HepG2 (cell line): ENCODE results near the gene RBM15B. TPM values are rescaled to one million over a fixed set of nuclear protein-coding genes. Genes with fewer than 3 reads are reported as not detected.

ENCODE experiments used
- ATAC-seq: fragments of 200-7000 bp; cut with Tn5 transposase; 3 replicates; pipeline ENCODE4 v1.9.1; 2020; ENCODE audit warnings: mild to moderate bottlenecking, moderate library complexity
- BruUV-seq: library from RNA; stranded (reverse); fragments of 400-500 nt; replicated peaks from 2 replicates; lab custom pipeline; 2021; lab: Mats Ljungman, UMichigan
- CTCF ChIA-PET: fragments of 300-600 bp; formaldehyde crosslinking; extraction: SDS; loops from one replicate; lab custom pipeline; 2021; ENCODE audit warnings: low total read pairs, inconsistent platforms, low intra/inter-chr PET ratio; lab: Yijun Ruan, JAX
- POLR2A ChIA-PET: fragments of 350-600 bp; sonication (Branson Sonifier 250); formaldehyde crosslinking; loops from one replicate; lab custom pipeline; 2020; ENCODE audit warnings: antibody characterized with exemption, inconsistent platforms; lab: Yijun Ruan, JAX
- DNase-seq: peaks from one replicate; pipeline ENCODE4 v3.0.0-alpha.2; 2015; ENCODE audit warnings: low spot score
- FAIRE-seq: peaks from 3 replicates; lab custom pipeline; 2011; peaks lifted over from hg19 to GRCh38; lab: Jason Lieb, UNC
- H2AFZ ChIP-seq: one replicate; pipeline ENCODE4 v1.6.1; 2011; ENCODE audit warnings: low read length, inconsistent platforms
- H3K27ac ChIP-seq: fragments of 300-600 bp; 3 replicates; pipeline ENCODE4 v1.8.0; 2011; ENCODE audit warnings: mixed run types, mild to moderate bottlenecking, mixed read lengths, low read length, inconsistent platforms; ENCODE audit not compliant: insufficient read depth; ENCODE audit errors: extremely low read length
- H3K27me3 ChIP-seq, 2 experiments: fragments of 200-600 bp in 1 of 2; 2 replicates in 1 of 2; 3 replicates in 1 of 2; pipeline versions ENCODE4 v1.6.0 to v1.8.0; 2011; ENCODE audit warnings: low read length in 2 of 2, mild to moderate bottlenecking in 2 of 2, moderate library complexity in 2 of 2, inconsistent platforms in 1 of 2; ENCODE audit not compliant: insufficient read depth in 2 of 2, control insufficient read depth in 1 of 2
- H3K36me3 ChIP-seq, 2 experiments: fragments of 200-600 bp in 1 of 2; replicated peaks in 1 of 2; 2 replicates in 1 of 2; 3 replicates in 1 of 2; pipeline versions ENCODE4 v1.5.1 to v1.8.0; 2011; ENCODE audit warnings: low read length in 2 of 2, inconsistent platforms in 1 of 2; ENCODE audit not compliant: insufficient read depth in 2 of 2, control insufficient read depth in 1 of 2
- H3K4me1 ChIP-seq: 2 replicates; pipeline ENCODE4 v1.5.1; 2012; ENCODE audit warnings: low read length, inconsistent platforms; ENCODE audit not compliant: insufficient read depth
- H3K4me2 ChIP-seq: 2 replicates; pipeline ENCODE4 v1.6.0; 2011; ENCODE audit warnings: low read depth, low read length, inconsistent platforms
- H3K4me3 ChIP-seq, 3 experiments: fragments of 200-600 bp in 1 of 3; sonication (generic), shearing (Covaris generic) in 1 of 3; replicated peaks in 1 of 3; 2 replicates each; pipeline ENCODE4 v1.5.1; 2011 to 2016; ENCODE audit warnings: low read length in 3 of 3, inconsistent platforms in 2 of 3, low read depth in 2 of 3, mild to moderate bottlenecking in 2 of 3, control low read depth in 1 of 3, mixed read lengths in 1 of 3; ENCODE audit not compliant: insufficient read depth in 1 of 3
- H3K79me2 ChIP-seq: one replicate; pipeline ENCODE4 v1.6.1; 2011; ENCODE audit warnings: low read length, inconsistent platforms; ENCODE audit not compliant: insufficient read depth
- H3K9ac ChIP-seq: 2 replicates; pipeline ENCODE4 v1.6.0; 2011; ENCODE audit warnings: mild to moderate bottlenecking, low read depth, low read length, inconsistent platforms; ENCODE audit not compliant: insufficient read depth
- H3K9me3 ChIP-seq: 2 replicates; pipeline ENCODE4 v1.5.1; 2012; ENCODE audit warnings: mild to moderate bottlenecking, low read length
- H4K20me1 ChIP-seq: 2 replicates; pipeline ENCODE4 v1.6.0; 2011; ENCODE audit warnings: inconsistent platforms, mild to moderate bottlenecking, low read length, moderate library complexity; ENCODE audit not compliant: insufficient read depth
- CCAR2 ChIP-seq: fragments of 200-400 bp; formaldehyde crosslinking; optimal IDR thresholded peaks from 2 replicates; pipeline ENCODE3; 2018; ENCODE audit warnings: low read depth, mild to moderate bottlenecking, low read length, moderate library complexity
- MLLT10 ChIP-seq: sonication (generic); formaldehyde crosslinking; IDR thresholded peaks from 2 replicates; pipeline ENCODE4 v1.4.0; 2020; ENCODE audit warnings: missing genetic modification reagents
- RAD21 ChIP-seq: fragments of 450-650 bp; formaldehyde crosslinking; IDR thresholded peaks from 2 replicates; pipeline ENCODE4 v1.5.0; 2020; ENCODE audit warnings: mild to moderate bottlenecking
- RBAK ChIP-seq: sonication (generic); formaldehyde crosslinking; IDR thresholded peaks from 2 replicates; pipeline ENCODE4 v1.5.1; 2020; ENCODE audit warnings: mild to moderate bottlenecking, missing genetic modification reagents
- RFXANK ChIP-seq: IDR thresholded peaks from 2 replicates; pipeline ENCODE4 v1.6.1; 2016
- RNF2 ChIP-seq: fragments of 450-650 bp; conservative IDR thresholded peaks from 2 replicates; pipeline ENCODE4 v1.6.1; 2016; ENCODE audit warnings: low read depth
- SP5 ChIP-seq: IDR thresholded peaks from 2 replicates; pipeline ENCODE4 v1.6.1; 2016; ENCODE audit warnings: low read depth, borderline replicate concordance
- SYNCRIP ChIP-seq: fragments of 200-400 bp; formaldehyde crosslinking; IDR thresholded peaks from 2 replicates; pipeline ENCODE4 v1.6.1; 2018; ENCODE audit warnings: mild to moderate bottlenecking, low read depth, low read length; ENCODE audit not compliant: insufficient read depth
- ZNF572 ChIP-seq: sonication (generic); formaldehyde crosslinking; IDR thresholded peaks from 2 replicates; pipeline ENCODE4 v1.5.1; 2020; ENCODE audit warnings: mild to moderate bottlenecking, missing genetic modification reagents
- ZNF629 ChIP-seq: sonication (generic); formaldehyde crosslinking; conservative IDR thresholded peaks from 2 replicates; pipeline ENCODE4 v1.5.0; 2020; ENCODE audit warnings: missing genetic modification reagents
- ZSCAN12 ChIP-seq: sonication (generic); formaldehyde crosslinking; IDR thresholded peaks from 2 replicates; pipeline ENCODE4 v1.9.0; 2021; ENCODE audit warnings: mild to moderate bottlenecking, missing genetic modification reagents
- in situ Hi-C: cut with HindIII; loops from 2 replicates; pipeline ENCODE4 v1.10.0; 2017; ENCODE audit warnings: low pct_unique_long_range_greater_than_20kb; ENCODE audit not compliant: extremely low pct_ligation_motif_present
- intact Hi-C: fragments of 100-400 bp; cut with micrococcal nuclease; formaldehyde crosslinking; loops from one replicate; pipeline ENCODE4 v1.10.0; 2022; ENCODE audit not compliant: unreplicated experiment
- polyA plus RNA-seq, 8 experiments: library from polyadenylated mRNA; depleted of rRNA in 3 of 8; stranded (reverse) in 7 of 8; unstranded in 1 of 8; fragments of >200 nt; fragmentation: Illumina TruSeq in 4 of 8; extraction: Trizol in 4 of 8; gene quantifications; 2 replicates each; pipeline versions ENCODE4 v1.2.1 to v1.2.3, GENCODE V29; 2011 to 2016; ENCODE audit warnings: low read depth in 4 of 8, missing spikeins in 1 of 8, mixed read lengths in 1 of 8; ENCODE audit not compliant: insufficient read depth in 1 of 8
- total RNA-seq, 5 experiments: library from RNA; depleted of rRNA; stranded (reverse); fragments of >200 nt; fragmentation: Illumina TruSeq; extraction: Trizol; gene quantifications; 2 replicates each; pipeline ENCODE4 v1.2.3, GENCODE V29; 2016; ENCODE audit warnings: low read depth in 1 of 5
- TF ChIP-seq, protein P1 (sequence below): sonication (generic); IDR thresholded peaks from 2 replicates; pipeline ENCODE4 v1.6.1; 2016; ENCODE audit warnings: low read depth, borderline replicate concordance
- TF ChIP-seq, protein P2 (sequence below): sonication (generic); formaldehyde crosslinking; IDR thresholded peaks from 2 replicates; pipeline ENCODE4 v1.5.0; 2020; ENCODE audit warnings: mild to moderate bottlenecking, low read depth, missing genetic modification reagents, borderline replicate concordance
- TF ChIP-seq, protein P3 (sequence below): sonication (generic); formaldehyde crosslinking; IDR thresholded peaks from 2 replicates; pipeline ENCODE4 v1.4.0; 2020; ENCODE audit warnings: mild to moderate bottlenecking, missing genetic modification reagents
- TF ChIP-seq, protein P4 (sequence below): sonication (generic); formaldehyde crosslinking; IDR thresholded peaks from 2 replicates; pipeline ENCODE4 v1.5.0; 2020; ENCODE audit warnings: missing genetic modification reagents
- TF ChIP-seq, protein P5 (sequence below): sonication (generic); formaldehyde crosslinking; IDR thresholded peaks from 2 replicates; pipeline ENCODE4 v1.4.0; 2020; ENCODE audit warnings: missing genetic modification reagents
- TF ChIP-seq, protein P6 (sequence below): sonication (generic); formaldehyde crosslinking; conservative IDR thresholded peaks from 2 replicates; pipeline ENCODE4 v1.8.0; 2022; ENCODE audit warnings: missing genetic modification reagents

RBM15B gene
- total and polyA plus RNA-seq, 2 of the 13 experiments (the other 11 are each of a cell fraction or from before 2014, with no cell fraction given): 8.2 to 19.3 TPM

DNA sequence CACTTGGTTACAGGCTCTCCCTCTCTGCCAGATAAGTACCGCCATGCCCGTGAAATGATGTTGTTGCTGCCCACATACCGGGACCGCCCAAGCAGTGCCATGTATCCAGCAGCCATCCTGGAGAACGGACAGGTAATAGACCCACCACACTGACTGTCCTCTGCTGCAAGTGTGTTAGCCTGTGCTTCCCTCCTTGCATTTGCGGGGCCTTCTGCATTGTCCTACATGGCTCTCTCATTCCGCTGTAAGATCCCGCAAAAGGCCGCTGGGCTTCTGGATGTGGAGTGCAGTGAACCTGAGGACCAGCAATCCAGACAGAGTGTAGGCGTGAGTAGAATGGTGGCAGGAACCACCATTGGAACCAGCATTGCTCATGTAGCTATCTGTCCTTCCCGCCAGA is 16.6 kb upstream of the RBM15B start (continued):
- TF ChIP-seq, protein P1, sequence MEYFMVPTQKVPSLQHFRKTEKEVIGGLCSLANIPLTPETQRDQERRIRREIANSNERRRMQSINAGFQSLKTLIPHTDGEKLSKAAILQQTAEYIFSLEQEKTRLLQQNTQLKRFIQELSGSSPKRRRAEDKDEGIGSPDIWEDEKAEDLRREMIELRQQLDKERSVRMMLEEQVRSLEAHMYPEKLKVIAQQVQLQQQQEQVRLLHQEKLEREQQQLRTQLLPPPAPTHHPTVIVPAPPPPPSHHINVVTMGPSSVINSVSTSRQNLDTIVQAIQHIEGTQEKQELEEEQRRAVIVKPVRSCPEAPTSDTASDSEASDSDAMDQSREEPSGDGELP: no peak
- TF ChIP-seq ZSCAN12: no peak
- no peak for TF ChIP-seq ZNF572 (CRISPR knock-in tag)
- TF ChIP-seq SYNCRIP: no peak
- no peak for TF ChIP-seq SP5 (CRISPR knock-in tag)
- no peak for TF ChIP-seq MLLT10
- no peak for TF ChIP-seq RNF2

DNA sequence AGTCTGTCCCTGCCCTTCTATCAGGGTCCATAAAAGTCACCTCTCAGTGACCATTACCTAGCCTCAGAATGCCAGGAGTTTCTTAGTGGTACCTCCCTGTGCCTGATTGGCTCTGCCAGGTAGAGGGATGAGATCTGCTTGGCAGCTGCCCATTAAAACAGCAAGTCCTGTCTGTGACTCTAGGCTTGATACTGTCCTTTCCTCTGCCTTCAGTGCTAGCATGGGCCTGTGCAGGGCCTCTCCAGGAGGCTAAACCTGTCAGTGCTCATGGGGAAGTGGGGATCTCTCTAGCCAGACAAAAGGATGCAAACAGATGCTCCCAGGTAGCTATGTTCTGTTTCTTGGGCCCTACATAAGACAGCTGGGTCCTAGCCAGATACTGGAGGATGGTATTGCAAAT is 15.9 kb upstream of the RBM15B start:
- FAIRE-seq (no peak), DNase-seq (no peak), ATAC-seq (no peak)
- H3K9me3 ChIP-seq: no peaks in the 10 kb centered on the region
- ChIA-PET POLR2A (no interaction called here), CTCF (no interaction called here)
- no peak overlapping the region for H3K27ac ChIP-seq
- H3K27me3 ChIP-seq: peaks cover 7 to 60% of the 10 kb centered on the region in 2 experiments; a peak in 4 of 5 replicates
- no peak overlapping the region for H3K4me3 ChIP-seq
- no peaks in the 10 kb centered on the region for H3K79me2 ChIP-seq
- no peaks in the 10 kb centered on the region for H4K20me1 ChIP-seq
- H3K36me3 ChIP-seq: no peaks in the 10 kb centered on the region
- no peak overlapping the region for H2AFZ ChIP-seq
- H3K4me1 ChIP-seq: no peaks in the 10 kb centered on the region
- no TSS peak for BruUV-seq
- H3K9ac ChIP-seq: no peak overlapping the region
- no peak overlapping the region for H3K4me2 ChIP-seq
- intact Hi-C loops: no loop called here
- in situ Hi-C loops: loop anchor here (10.0 kb wide), 1 partner anchor 270 kb away; no protein-coding TSS in a partner anchor
- TF ChIP-seq RBAK (CRISPR knock-in tag) (no peak), RFXANK (CRISPR knock-in tag) (no peak), CCAR2 (no peak), RAD21 (CRISPR knock-in tag) (no peak), ZNF629 (CRISPR knock-in tag) (no peak)
- TF ChIP-seq, protein P2, sequence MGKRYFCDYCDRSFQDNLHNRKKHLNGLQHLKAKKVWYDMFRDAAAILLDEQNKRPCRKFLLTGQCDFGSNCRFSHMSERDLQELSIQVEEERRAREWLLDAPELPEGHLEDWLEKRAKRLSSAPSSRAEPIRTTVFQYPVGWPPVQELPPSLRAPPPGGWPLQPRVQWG (CRISPR knock-in tag): no peak
- TF ChIP-seq, protein P3, sequence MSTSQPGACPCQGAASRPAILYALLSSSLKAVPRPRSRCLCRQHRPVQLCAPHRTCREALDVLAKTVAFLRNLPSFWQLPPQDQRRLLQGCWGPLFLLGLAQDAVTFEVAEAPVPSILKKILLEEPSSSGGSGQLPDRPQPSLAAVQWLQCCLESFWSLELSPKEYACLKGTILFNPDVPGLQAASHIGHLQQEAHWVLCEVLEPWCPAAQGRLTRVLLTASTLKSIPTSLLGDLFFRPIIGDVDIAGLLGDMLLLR (CRISPR knock-in tag): no peak
- TF ChIP-seq, protein P4, sequence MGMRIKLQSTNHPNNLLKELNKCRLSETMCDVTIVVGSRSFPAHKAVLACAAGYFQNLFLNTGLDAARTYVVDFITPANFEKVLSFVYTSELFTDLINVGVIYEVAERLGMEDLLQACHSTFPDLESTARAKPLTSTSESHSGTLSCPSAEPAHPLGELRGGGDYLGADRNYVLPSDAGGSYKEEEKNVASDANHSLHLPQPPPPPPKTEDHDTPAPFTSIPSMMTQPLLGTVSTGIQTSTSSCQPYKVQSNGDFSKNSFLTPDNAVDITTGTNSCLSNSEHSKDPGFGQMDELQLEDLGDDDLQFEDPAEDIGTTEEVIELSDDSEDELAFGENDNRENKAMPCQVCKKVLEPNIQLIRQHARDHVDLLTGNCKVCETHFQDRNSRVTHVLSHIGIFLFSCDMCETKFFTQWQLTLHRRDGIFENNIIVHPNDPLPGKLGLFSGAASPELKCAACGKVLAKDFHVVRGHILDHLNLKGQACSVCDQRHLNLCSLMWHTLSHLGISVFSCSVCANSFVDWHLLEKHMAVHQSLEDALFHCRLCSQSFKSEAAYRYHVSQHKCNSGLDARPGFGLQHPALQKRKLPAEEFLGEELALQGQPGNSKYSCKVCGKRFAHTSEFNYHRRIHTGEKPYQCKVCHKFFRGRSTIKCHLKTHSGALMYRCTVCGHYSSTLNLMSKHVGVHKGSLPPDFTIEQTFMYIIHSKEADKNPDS (CRISPR knock-in tag): no peak
- TF ChIP-seq, protein P5, sequence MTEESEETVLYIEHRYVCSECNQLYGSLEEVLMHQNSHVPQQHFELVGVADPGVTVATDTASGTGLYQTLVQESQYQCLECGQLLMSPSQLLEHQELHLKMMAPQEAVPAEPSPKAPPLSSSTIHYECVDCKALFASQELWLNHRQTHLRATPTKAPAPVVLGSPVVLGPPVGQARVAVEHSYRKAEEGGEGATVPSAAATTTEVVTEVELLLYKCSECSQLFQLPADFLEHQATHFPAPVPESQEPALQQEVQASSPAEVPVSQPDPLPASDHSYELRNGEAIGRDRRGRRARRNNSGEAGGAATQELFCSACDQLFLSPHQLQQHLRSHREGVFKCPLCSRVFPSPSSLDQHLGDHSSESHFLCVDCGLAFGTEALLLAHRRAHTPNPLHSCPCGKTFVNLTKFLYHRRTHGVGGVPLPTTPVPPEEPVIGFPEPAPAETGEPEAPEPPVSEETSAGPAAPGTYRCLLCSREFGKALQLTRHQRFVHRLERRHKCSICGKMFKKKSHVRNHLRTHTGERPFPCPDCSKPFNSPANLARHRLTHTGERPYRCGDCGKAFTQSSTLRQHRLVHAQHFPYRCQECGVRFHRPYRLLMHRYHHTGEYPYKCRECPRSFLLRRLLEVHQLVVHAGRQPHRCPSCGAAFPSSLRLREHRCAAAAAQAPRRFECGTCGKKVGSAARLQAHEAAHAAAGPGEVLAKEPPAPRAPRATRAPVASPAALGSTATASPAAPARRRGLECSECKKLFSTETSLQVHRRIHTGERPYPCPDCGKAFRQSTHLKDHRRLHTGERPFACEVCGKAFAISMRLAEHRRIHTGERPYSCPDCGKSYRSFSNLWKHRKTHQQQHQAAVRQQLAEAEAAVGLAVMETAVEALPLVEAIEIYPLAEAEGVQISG (CRISPR knock-in tag): no peak
- TF ChIP-seq, protein P6, sequence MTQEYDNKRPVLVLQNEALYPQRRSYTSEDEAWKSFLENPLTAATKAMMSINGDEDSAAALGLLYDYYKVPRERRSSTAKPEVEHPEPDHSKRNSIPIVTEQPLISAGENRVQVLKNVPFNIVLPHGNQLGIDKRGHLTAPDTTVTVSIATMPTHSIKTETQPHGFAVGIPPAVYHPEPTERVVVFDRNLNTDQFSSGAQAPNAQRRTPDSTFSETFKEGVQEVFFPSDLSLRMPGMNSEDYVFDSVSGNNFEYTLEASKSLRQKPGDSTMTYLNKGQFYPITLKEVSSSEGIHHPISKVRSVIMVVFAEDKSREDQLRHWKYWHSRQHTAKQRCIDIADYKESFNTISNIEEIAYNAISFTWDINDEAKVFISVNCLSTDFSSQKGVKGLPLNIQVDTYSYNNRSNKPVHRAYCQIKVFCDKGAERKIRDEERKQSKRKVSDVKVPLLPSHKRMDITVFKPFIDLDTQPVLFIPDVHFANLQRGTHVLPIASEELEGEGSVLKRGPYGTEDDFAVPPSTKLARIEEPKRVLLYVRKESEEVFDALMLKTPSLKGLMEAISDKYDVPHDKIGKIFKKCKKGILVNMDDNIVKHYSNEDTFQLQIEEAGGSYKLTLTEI (CRISPR knock-in tag): no peak
